GM21529 (cell line): ENCODE data around the gene CKMT1A.
"Not testable (repeated sequence)": the region's sequence is repeated elsewhere in the genome, so short reads cannot be mapped to it uniquely, and the experiment has no call there.

Source experiments
- ATAC-seq: cut with Tn5 transposase; IDR thresholded peaks from one replicate; pipeline ENCODE4 v1.9.1; 2021; ENCODE audit not compliant: unreplicated experiment

Gene CKMT1A

GRCh38 chr15:43693148-43694022, at the start of gene CKMT1A:
CKMT1A (plus strand) TSS chr15:43693859; CDS start chr15:43694051, 192 bp downstream.
- not testable (repeated sequence) for ATAC-seq

GRCh38 chr15:43648649-43649429, 44.8 kb upstream of the CKMT1A start, which contains the start of gene CATSPER2:
CATSPER2 (minus strand) TSS chr15:43648844; CDS start chr15:43648061, 783 bp downstream.
- ATAC-seq: no peak

- ATAC-seq: not testable (repeated sequence)
Measured at GRCh38 chr15:43649430-43649926, 44.2 kb upstream of the CKMT1A start.

- ATAC-seq: not testable (repeated sequence)
Measured at GRCh38 chr15:43659727-43660126, 33.9 kb upstream of the CKMT1A start.

GRCh38 chr15:43662293-43662692, 31.4 kb upstream of the CKMT1A start:
- not testable (repeated sequence) for ATAC-seq

- not testable (repeated sequence) for ATAC-seq
Measured at GRCh38 chr15:43663333-43663732, 30.3 kb upstream of the CKMT1A start.

- not testable (repeated sequence) for ATAC-seq
Measured at GRCh38 chr15:43666177-43666576, 27.5 kb upstream of the CKMT1A start.

- not testable (repeated sequence) for ATAC-seq
Measured at GRCh38 chr15:43674175-43674574, 19.5 kb upstream of the CKMT1A start.

GRCh38 chr15:43689604-43690301, 3.9 kb upstream of the CKMT1A start:
- ATAC-seq: peak; percentile 97

- not testable (repeated sequence) for ATAC-seq
Measured at GRCh38 chr15:43692679-43693078, 980 bp upstream of the CKMT1A start.

- ATAC-seq: no peak
Measured at GRCh38 chr15:43702174-43702573, 8.5 kb downstream of the CKMT1A start.

GRCh38 chr15:43702701-43703424, 9.2 kb downstream of the CKMT1A start:
- no peak for ATAC-seq

GRCh38 chr15:43710431-43711131, 16.9 kb downstream of the CKMT1A start:
- ATAC-seq: not testable (repeated sequence)

GRCh38 chr15:43723151-43723550, 29.5 kb downstream of the CKMT1A start:
- ATAC-seq: no peak

- ATAC-seq: not testable (repeated sequence)
Measured at GRCh38 chr15:43726306-43726705, 32.6 kb downstream of the CKMT1A start.

- not testable (repeated sequence) for ATAC-seq
Measured at GRCh38 chr15:43728053-43728725, 34.5 kb downstream of the CKMT1A start.

- peak; percentile 60 for ATAC-seq
Measured at GRCh38 chr15:43735416-43735815, 41.8 kb downstream of the CKMT1A start.

GRCh38 chr15:43746245-43746902, 52.7 kb downstream of the CKMT1A start, which contains the start of gene PDIA3:
PDIA3 (plus strand) TSS chr15:43746438; CDS start chr15:43746540, 102 bp downstream.
- ATAC-seq: peak; percentile 70
